Sigmoid colon (tissue), 7 donors: ENCODE measurements around the gene WDR90. TPM values are rescaled to one million over a fixed set of nuclear protein-coding genes. Genes with fewer than 3 reads are reported as not detected.
A peak's percentile ranks its signal among the peaks of the same experiment; 100 is the strongest.

Experiments used
- DNase-seq: peaks from one replicate; pipeline ENCODE4 v3.0.0-alpha.2; 2019
- H3K27ac ChIP-seq, 4 donors: fragments of 200-600 bp; sonication (generic); one replicate each; pipeline ENCODE4 v1.5.1; 2016 to 2019; ENCODE audit warnings: mild to moderate bottlenecking in 1 of 4
- H3K27me3 ChIP-seq, 3 donors: fragments of 200-600 bp; sonication (generic); one replicate each; pipeline ENCODE4 v1.5.1; 2019; ENCODE audit warnings: mild to moderate bottlenecking in 1 of 3
- H3K36me3 ChIP-seq, 4 donors: fragments of 200-600 bp; sonication (generic); one replicate each; pipeline ENCODE4 v1.5.1; 2016 to 2019
- H3K4me1 ChIP-seq, 4 donors: fragments of 200-600 bp; sonication (generic); one replicate each; pipeline ENCODE4 v1.5.1; 2017 to 2019
- H3K4me3 ChIP-seq, 4 donors: fragments of 200-600 bp; sonication (generic); one replicate each; pipeline ENCODE4 v1.5.1; 2017 to 2019; ENCODE audit warnings: mild to moderate bottlenecking in 2 of 4, moderate library complexity in 1 of 4
- H3K9me3 ChIP-seq, 4 donors: fragments of 200-600 bp in 3 of 4; sonication (generic) in 3 of 4; one replicate each; pipeline versions ENCODE4 v1.5.1 to v1.6.1; 2013 to 2019
- CTCF ChIP-seq, 4 experiments: fragments of 450-650 bp in 3 of 4; fragments of 200-600 bp in 1 of 4; IDR thresholded peaks; one replicate each; pipeline ENCODE4 v1.5.1; 2016 to 2019; ENCODE audit warnings: antibody characterized with exemption in 4 of 4, mild to moderate bottlenecking in 3 of 4, moderate library complexity in 2 of 4
- EP300 ChIP-seq, 4 donors: sonication (generic); formaldehyde crosslinking; IDR thresholded peaks; one replicate each; pipeline ENCODE4 v1.6.1; 2017; ENCODE audit warnings: antibody characterized with exemption in 4 of 4
- POLR2A ChIP-seq, 2 donors: fragments of 450-650 bp; IDR thresholded peaks; one replicate each; pipeline ENCODE4 v1.6.1; 2016; ENCODE audit warnings: antibody characterized with exemption in 2 of 2, mild to moderate bottlenecking in 2 of 2, moderate library complexity in 2 of 2
- POLR2AphosphoS5 ChIP-seq, 4 donors: sonication (generic); formaldehyde crosslinking; IDR thresholded peaks; one replicate each; pipeline ENCODE4 v1.6.1; 2017; ENCODE audit warnings: antibody characterized with exemption in 4 of 4
- WGBS, 2 donors: extraction: QIAGEN DNeasy Blood & Tissue Kit; methylation state at CpG; one replicate each; pipeline ENCODE4 v1.1.7; 2013; 5-methylcytosine and 5-hydroxymethylcytosine counted together
- intact Hi-C: fragments of 100-400 bp; cut with DNase I; formaldehyde crosslinking; loops from one replicate; pipeline ENCODE4 v1.15.1; 2023
- polyA plus RNA-seq, 3 donors: library from polyadenylated mRNA; stranded (reverse); fragments of 200-250 nt; gene quantifications; one replicate each; pipeline ENCODE4 v1.2.3, GENCODE V29; 2013
- total RNA-seq, 4 donors: library from RNA; depleted of rRNA; stranded (reverse); fragments of >200 nt; gene quantifications; one replicate each; pipeline ENCODE4 v1.1.0, GENCODE V29; 2016
- donor health status: healthy with polysubstance abuse.
- donor health status: Bipolar disorder and iron deficiency.
- donor health status: healthy.

Gene WDR90
- total and polyA plus RNA-seq, 7 donors: 5.4 to 49.0 (median 10.3) TPM

DNA sequence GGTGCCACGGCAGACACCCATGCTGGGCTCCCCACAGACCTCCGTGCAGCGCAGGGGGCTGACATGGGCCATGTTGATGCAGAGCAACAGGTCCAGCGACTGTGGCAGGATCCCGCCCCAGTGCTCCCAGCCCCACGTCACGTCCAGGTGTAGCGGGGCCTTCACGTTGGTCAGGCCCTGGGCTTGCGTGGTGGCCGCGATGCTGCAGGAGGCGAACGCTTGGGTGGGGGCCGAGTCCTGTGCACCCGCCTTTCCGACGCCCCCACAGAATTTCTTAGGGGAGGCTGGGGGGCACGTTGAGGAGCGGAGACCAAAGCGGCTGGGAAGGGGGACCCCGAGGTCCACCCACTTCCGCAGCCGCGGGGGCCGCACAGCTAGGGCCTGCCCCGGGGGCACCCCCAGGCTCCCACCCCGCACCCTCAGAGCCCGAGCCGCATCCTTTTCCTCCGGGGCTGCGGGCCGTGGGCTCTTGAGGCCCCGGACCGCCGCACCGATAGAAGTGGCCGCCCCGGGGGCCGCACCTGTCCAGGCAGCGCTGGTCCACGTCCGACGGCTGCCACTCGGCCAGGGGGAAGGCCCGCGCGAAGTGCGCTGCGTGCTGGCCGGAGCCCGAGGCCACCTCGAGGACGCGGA is 13.5 kb upstream of the WDR90 start:
- WGBS, 2 donors: 1 to 4% methylated on average over 55 of the region's 55 CpGs
- Histone ChIP-seq H3K27ac (peak overlapping the region; percentile 89 to 99 (median 97)), H3K9me3 (no peaks in the 10 kb centered on the region), H3K36me3 (peaks cover 0 to 21% (median 12%) of the 10 kb centered on the region in 4 donors), H3K4me3 (peak overlapping the region; percentile 64 to 98 (median 81)), H3K27me3 (peaks cover 0 to 13% (median 0%) of the 10 kb centered on the region in 3 donors), H3K4me1 (peaks cover 0 to 38% (median 34%) of the 10 kb centered on the region in 4 donors)
- TF ChIP-seq POLR2AphosphoS5 (IDR thresholded peaks at IDR 0.05) (no peak), CTCF (IDR thresholded peaks at IDR 0.05) (no peak)
- no peak for DNase-seq
- intact Hi-C loops: loop anchor here (2.0 kb wide), 1 partner anchor 47 kb away; no protein-coding TSS in a partner anchor

DNA sequence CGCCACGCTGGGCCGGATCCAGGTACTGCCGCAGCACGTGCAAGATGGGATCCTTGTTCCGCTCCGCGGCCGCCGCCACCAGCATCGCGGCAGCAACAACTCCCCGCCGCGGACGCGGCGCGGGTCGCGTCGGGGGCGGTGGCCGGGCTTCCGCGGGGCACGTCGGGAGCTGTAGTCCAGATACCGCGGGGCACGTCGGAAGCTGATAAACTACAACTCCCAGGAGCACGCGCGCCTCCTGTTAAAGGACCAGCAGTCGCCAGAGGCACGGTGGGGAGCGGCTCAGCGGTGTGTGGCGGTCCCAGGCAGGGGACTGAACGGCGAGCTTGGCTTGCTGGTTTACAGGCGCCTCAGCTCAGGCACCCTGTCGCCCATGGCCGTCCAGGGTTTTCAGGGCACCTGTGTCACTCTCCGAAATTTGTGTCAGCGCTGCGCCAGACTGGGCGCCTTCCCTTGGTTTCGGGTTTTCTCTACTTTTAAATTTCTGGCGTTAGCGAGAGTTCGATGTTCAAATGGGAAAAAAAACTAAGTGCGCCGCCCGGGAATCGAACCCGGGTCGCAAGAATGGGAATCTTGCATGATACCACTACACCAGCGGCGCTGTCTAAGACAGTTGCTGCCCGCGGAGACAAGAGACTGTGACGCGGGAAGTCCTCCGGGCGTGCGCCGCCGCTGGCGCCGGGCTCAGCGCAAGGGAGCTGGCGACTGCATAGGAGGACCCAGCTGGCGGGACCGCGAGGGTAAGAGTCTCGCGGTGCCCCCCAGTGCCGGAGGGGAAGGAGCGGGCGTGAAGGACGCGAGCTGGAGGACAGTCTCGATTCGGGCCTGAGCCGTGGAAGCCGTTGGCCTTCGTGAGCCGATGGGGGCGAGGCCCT is 12.7 kb upstream of the WDR90 start, which contains the start of gene METTL26:
TSS of gene METTL26 (minus strand) at position 100 of the 875 bp plus-strand sequence. CDS start at position 85, 15 bp downstream.
- TF ChIP-seq EP300 (IDR thresholded peaks at IDR 0.05) (no peak), POLR2A (IDR thresholded peaks at IDR 0.05) (peak; percentile 19 to 35), POLR2AphosphoS5 (IDR thresholded peaks at IDR 0.05) (peak; percentile 71 to 82 (median 74))
- peaks cover 0 to 6% (median 0%) of the 10 kb centered on the region in 3 donors for H3K27me3 ChIP-seq
- DNase-seq: peak; percentile 98
- peak within 1 kb of the TSS; percentile 64 to 98 (median 81) for H3K4me3 ChIP-seq
- H3K27ac ChIP-seq: peak within 1 kb of the TSS; percentile 89 to 99 (median 97)
- peaks cover 0 to 37% (median 31%) of the 10 kb centered on the region in 4 donors for H3K4me1 ChIP-seq
- 0% methylated on average over 91 of the region's 91 CpGs for WGBS, 2 donors
- H3K36me3 ChIP-seq: peaks cover 0 to 21% (median 12%) of the 10 kb centered on the region in 4 donors
- intact Hi-C loops: loop anchor here (2.0 kb wide), 1 partner anchor 48 kb away; no protein-coding TSS in a partner anchor
- no peaks in the 10 kb centered on the region for H3K9me3 ChIP-seq

GRCh38 chr16:637081-638018 is 11.8 kb upstream of the WDR90 start:
- no peak for TF ChIP-seq EP300 (IDR thresholded peaks at IDR 0.05)
- TF ChIP-seq CTCF (IDR thresholded peaks at IDR 0.05): no peak
- no peak for TF ChIP-seq POLR2A (IDR thresholded peaks at IDR 0.05)
- no peak for TF ChIP-seq POLR2AphosphoS5 (IDR thresholded peaks at IDR 0.05)
- Histone ChIP-seq H3K36me3 (peaks cover 0 to 21% (median 12%) of the 10 kb centered on the region in 4 donors), H3K27me3 (peaks cover 0 to 4% (median 0%) of the 10 kb centered on the region in 3 donors), H3K4me1 (peaks cover 0 to 40% (median 32%) of the 10 kb centered on the region in 4 donors), H3K27ac (peak overlapping the region; percentile 89 to 99 (median 97)), H3K9me3 (no peaks in the 10 kb centered on the region), H3K4me3 (peak overlapping the region; percentile 64 to 98 (median 81))
- peak; percentile 97 for DNase-seq
- 14 to 17% methylated on average over 53 of the region's 53 CpGs for WGBS, 2 donors
- intact Hi-C loops: loop anchor here (2.0 kb wide), 1 partner anchor 49 kb away; no protein-coding TSS in a partner anchor

GRCh38 chr16:638034-638543 is 11.1 kb upstream of the WDR90 start:
- peak overlapping the region; percentile 75 to 99 (median 94) for H3K27ac ChIP-seq
- TF ChIP-seq CTCF (IDR thresholded peaks at IDR 0.05) (no peak), EP300 (IDR thresholded peaks at IDR 0.05) (no peak), POLR2A (IDR thresholded peaks at IDR 0.05) (no peak), POLR2AphosphoS5 (IDR thresholded peaks at IDR 0.05) (no peak)
- no peak for DNase-seq
- peaks cover 0 to 16% (median 12%) of the 10 kb centered on the region in 4 donors for H3K36me3 ChIP-seq
- H3K27me3 ChIP-seq: no peaks in the 10 kb centered on the region
- intact Hi-C loops: no loop called here
- no peaks in the 10 kb centered on the region for H3K9me3 ChIP-seq
- peaks cover 0 to 47% (median 39%) of the 10 kb centered on the region in 4 donors for H3K4me1 ChIP-seq
- WGBS, 2 donors: 87 to 89% methylated on average over 15 of the region's 15 CpGs
- no peak overlapping the region for H3K4me3 ChIP-seq
